Measurements from ENCODE around the gene PCDH7.

PCDH7 gene

DNA sequence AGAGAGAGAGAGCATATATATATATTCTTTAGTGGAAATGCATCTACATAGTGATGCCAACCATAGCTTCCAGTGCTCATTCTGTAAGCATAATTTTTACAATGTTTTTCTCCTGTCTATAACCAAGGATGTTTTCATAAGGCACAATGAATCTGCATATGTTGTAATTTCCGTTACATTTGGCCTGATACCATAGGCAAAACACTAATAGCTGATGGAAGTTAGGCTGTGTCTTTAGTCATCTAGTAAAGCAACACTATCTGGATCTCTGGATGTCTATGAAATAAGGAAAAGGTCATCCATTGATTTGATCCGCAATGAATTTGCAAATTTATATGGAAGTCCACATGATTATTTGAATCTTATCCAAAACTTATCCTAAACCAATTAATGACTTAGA, 8.1 kb downstream of the PCDH7 start:
- no peak for DNase-seq

DNA sequence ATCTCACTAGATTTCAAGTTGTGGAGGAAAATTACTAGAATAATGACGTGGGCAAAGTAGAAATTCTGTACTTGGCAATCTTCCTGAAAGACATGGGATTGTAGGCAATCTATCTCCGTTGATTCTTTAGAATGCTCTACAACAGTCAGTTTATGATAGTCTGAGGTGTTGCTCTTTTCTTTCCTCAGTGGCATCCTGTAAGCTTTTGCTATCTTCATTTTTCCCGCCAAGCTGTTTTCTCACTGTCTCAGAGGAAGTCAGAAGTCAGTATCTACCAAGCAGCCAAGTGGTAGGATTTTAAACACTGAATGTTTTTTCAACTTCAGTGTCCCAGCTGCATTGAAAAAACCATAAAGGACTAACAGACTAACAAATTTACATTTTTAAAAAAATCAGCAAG, 23.7 kb downstream of the PCDH7 start:
- DNase-seq = no peak

DNA sequence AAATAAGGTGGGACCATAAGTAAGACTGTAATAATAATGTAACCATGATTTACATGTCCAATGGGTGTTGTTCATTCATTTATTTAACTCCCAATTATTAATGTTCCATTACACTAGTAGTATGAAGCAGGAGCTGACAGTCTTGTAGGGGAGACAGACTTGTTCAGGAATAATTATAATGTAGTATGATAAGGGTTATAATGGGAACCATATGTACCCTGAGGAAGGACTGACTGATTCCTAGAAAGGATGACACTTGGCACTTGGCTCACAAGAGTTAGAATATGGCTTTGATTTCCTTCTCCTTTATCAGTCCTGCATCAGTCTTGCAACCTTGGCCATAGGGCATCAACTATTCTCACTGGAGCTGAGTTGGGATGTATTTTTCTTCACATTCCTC, 24.2 kb downstream of the PCDH7 start:
- DNase-seq = no peak

DNA sequence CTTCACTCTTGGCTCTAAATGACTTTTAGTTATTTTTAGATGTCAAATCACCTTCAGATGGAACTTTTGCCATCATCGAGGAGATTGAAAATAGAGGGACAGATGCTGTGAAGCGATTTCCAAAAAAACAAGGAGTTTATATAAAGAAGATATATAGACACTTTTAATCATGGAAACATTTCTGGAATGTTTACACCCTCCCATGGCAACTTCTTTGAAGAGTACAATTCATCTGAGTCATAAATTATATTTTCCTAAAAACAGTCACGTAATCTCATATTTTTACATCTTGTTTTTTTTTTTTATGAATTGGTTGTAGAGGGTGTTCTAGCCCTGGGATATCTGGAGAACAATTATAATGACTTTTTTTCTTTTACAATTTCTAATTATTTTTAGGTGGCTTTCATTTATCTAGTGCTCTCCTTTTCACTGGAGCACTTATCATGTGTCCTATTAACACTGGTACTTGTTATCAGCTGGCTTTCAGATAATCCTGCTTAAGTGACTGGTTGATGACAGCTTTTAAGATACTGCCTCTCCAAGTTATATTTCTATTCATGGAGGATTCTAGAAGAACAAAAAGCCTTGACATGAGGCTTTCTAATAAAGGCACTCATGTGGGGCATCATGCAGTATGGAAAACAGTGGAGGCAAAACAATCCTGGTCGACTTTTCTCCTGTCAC, 24.9 kb downstream of the PCDH7 start:
- DNase-seq = no peak

DNA sequence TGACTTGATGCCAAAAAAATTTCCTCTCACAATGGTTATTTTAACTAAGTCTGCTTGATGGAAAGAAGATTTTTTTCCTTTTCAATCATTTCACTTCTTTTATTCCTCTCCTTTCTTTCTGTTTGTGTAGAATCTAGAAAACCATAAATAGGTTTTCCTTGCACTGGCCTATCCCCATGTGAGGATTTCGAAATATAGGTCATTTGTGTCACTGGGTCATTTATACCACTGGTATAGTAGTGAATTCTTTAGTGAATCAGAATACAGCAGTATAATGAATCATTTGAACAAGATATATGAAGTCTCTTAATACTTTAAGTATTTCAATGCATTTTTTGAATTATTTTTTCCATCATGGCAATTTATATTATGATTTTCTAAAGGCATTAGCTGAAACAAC, 26.6 kb downstream of the PCDH7 start:
- no peak for DNase-seq

DNA sequence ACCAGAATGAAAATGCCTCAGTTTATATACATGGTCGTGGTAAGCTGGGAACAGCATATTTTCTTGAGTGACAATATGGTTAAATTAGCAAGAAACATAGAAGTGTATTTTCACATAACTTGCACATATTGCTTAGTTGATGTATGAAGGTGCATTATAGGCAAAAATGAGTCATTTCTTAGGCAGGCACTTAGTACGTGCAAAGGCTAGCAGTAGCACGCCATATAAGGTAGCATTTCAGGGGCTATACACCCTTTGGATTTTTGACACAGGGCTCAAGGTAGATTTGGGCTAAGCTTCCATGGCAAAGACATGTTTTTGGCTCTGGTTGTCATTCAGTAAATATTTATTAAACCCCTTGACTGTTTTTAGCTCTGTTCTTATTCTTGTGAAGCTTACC, 33.1 kb downstream of the PCDH7 start:
- DNase-seq = no peak

DNA sequence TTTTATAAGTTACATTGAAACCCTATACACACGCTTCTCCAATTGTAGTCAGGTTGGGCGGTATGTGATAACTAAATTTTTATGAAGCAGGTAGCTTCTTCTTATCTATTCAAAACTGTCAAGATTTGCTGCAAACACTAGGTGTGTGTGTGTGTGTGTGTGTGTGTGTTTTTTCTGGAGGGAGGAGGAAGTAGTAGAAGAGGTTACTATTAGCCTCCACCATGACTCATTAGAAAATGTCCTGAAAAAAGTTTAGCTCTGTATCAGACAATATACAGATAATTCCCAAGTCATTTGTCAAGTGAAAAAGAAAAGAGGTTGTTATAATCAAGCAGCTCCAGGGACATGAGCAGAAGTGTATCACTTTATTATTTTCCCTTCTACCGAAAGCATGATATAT, 33.9 kb downstream of the PCDH7 start:
- DNase-seq = no peak

DNA sequence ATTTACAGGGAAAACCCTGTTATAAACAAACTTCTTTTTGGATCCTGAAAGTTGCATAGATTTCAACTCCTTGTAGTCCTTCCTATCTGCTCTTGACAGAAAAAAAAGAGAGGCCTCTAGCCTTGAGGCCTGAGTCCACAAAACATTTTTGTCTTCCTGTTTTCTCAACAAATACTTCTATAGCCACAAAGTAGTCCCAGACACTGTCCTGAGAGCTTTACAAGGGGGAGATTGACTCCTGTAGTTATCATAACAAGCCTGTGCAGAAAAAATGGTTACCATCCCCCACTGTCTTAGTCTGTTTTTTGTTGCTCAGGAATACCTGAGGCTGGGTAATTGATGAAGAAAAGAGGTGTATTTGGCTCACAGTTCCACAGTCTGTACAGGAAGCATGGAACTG, 35.2 kb downstream of the PCDH7 start:
- no peak for DNase-seq

DNA sequence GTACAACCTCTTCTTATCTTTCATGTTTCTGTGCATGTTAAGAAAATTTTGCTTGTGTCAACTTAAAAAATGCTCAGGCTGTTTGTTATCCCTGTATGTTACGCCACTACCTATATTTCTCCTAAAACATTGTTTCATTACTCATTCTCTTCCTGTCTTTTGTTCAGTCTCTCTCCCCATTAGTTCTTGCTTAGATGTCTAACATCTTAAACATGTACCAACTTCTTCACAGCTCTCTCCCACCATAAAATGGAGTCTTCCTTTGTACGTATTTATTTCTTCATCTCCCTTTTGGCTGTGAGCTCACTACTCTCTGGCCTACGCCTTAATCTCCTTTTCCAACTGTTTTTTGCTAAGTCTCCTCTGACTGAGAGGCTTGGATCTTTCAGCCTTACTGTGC, 36.4 kb downstream of the PCDH7 start:
- DNase-seq = no peak

DNA sequence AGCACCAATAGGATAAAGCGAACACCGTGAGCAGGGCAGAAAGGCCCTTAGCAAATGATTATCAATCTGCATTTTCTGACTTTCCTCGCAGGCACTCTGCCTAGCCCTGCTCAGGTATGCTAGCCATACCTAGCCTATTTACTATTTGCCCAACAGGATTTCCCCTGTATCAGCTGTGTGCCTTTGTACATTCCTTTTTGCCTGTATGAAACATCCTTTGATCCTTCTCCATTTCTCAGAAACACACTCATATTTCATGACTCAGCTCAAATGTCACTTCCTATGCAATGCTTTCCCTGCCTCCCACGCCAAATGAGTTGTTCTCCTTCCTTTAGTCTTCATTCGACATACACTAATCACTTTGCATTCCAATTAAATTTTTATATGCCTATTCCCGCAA, 37.2 kb downstream of the PCDH7 start:
- no peak for DNase-seq

DNA sequence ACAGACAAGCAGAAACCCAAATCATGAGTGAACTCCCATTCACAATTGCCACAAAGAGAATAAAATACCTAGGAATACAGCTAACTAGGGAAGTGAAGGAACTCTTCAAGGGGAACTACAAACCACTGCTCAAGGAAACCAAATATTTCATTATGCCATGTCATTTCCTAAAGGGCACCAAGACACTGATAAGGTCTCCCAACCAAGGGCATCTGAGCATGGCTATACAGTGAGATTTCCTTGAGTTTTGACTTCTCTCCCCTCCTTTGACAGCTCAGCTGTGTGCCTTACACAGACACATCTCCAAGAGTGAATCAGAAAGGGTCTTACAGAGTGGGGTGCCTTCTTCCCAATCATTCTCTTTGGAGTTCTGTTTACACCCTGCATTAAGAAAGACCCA, 40.4 kb downstream of the PCDH7 start:
- no peak for DNase-seq

DNA sequence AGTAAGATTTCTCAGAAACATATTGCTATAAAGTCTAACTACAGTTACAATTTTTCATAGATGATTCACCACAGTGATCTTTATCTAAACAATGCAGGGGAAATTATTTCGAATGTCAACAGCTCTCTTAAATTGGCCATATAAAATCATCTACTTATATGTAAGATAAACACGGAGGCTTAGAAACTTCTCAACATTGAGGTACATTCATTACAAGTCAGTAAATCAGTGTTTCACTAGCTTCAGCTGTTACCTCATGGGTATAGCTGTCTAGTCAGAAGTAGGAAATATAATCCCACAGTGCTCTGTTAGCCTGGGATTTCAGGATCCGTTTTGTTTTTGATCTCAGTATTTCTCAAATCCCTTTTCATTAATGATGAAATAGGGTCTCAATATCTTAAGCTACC, 43.2 kb downstream of the PCDH7 start:
- DNase-seq = no peak

DNA sequence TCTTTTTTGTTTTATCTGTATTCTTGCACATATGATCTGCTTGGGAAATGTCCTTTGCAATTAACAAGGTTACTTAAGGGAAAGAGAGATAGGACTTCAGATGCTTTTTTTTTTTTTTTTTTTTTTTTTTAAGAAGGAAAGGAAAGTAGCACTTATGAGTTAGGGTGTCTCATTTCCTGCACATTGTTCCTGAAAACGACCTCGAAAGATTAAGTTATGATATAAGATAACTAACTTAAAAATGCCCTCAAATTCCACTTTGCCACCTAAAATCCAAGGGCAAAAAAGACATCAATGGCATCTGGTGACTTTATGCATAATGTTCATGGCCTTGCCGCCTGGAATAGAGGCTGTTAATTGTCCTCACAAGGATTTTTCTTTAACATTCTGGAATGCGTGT, 44.9 kb downstream of the PCDH7 start:
- DNase-seq = no peak

DNA sequence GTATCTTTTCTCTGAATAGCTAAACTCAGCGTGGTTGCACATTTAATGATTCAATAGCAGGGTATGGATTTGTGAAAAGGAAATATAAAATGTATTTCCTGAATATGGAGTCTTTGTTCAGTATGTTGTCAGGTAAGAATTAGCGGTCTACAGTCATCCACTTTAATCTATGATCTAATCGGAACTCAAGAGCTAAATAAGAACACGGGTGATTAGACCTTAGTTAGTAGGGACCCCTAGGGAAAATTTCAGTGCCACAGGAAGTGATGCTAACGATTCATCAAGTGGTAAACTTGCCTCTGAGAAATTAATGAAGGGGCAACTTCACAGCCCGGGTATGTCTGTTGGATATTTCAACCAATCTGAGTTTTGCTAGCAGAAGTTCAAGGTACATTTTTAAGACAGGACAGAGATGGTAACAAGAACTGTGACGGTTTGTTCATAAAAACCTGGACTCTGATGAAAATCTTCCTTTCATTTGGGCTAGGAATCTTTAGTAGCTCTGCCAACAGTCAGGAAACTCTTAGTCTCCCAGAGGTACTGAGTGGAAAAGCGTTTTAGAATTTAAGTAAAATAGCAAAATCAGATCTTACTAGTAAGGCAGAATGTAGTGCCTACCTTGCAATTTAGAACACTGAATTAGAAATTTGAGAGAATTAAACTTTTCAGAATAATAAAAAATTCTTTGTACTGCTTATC, 47.1 kb downstream of the PCDH7 start:
- no peak for DNase-seq

DNA sequence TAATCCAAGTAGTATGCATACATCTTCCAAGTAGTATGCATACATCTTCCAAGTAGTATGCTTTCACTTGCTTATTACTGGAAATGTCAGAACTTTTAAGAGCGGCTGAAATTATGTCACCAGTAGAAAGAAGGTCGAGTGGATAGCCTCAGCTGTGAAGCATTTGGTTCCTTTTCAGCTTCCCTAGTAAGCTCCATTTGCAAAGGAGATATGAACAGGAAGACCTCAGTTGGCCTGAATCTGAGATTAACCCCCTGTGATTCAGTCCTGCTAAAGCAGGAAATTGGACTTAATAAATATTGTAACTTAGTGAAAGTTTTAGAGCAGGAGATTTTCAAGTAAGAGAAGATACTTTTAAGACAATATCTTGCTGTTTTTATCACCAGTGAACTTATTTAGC, 48.1 kb downstream of the PCDH7 start:
- no peak for DNase-seq

DNA sequence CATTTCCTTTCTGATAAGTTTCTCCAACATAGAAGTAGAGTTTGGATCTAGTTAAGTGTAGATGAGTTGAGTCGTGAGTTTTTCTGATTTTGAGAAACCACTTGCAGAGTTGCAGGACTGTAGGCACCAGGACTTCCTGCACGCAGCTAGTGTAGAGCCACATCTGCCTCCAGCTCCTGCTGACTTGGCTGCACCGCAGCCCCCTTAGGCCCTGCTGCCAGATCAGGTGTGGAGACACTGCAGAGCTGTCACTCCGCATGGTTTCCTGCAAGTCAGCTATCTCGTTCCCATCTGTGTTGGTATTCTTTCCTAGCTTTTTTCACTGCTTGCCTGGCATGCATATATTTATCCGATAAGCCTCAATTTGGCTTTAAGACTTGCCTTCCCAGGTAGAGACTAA, 48.9 kb downstream of the PCDH7 start:
- DNase-seq = no peak

DNA sequence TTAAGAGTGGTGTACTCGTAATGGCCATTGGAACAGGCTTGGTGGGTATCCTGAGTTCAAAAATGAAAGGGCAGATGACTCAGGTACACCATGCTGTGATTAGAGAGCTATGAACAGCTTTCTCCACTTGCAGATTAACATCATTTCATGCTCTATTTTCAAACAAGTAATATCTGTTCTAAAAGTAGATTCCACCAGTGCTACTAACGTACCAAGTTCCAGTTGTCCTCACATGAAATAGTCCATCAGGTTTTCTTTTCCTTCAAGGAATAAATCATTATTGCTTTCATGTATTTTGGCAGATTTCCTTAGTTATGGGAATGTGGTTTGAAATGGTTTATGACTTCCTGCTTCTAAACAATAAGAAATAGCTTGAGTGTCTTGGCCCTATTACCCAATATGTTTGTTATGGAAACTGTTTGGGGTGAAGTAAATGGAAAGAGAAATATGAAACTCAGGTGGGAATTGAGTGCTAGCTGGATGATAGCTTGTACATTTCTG, 49.9 kb downstream of the PCDH7 start:
- DNase-seq = no peak

DNA sequence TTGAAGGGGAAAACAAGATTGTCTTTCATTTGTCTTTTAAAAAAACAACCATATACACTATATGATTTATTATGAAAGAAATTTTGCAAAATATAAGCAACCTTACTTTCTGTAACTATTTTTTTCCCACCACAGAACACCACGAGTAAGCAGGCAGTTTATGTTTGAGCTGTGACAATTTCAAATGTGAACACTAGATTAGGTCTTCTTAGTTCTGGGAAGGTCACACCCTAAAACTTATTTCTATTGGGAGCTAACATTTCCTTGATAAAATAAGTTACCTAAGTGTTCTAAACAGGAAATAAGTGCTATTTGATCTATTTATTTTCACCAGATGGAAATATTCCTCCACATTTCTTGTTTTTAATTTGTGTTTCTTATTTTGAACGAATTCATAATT, 50.6 kb downstream of the PCDH7 start:
- no peak for DNase-seq

DNA sequence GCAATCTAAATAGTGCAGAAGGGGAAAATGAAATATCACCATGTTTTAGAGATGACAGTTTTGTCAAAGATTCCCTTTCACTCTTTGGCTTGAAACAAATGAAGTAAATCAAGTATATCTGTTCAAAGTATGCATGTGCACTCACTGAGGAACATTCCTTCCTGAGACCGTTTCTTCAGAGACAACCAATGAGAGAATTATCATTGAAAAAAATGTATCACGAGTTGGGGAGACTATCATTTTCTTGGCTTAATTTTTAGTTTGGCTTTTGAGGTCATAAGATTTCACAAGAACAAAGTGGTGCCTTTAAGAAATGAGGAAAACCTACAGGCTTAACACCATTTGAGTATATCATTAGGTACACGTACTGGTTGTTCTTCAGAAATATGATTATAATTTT, 56.3 kb downstream of the PCDH7 start:
- no peak for DNase-seq

DNA sequence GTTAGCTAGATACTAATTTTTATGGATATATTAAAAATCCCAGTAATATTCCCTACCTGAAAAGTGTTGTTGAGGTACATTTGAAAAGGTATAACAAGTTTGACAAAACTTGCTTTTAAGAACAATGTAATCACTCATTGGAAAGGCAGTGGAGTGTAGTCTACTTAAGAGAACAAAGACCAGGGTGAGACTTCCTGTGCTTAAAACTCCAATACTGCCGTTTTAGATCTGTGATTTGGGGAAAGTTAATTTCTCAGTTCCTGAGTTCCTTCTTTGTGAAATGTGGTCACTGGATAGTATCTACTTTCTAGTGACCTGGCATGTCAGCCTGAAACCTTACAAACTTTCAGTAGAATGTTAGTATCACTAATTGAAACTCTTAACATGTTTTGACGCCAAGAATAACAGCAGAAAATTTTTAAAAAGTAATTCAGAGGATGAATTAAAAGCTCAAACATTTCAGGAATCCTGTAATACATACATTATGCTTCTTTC, 56.8 kb downstream of the PCDH7 start:
- DNase-seq = no peak
